Smooth muscle cell (in vitro differentiated cells): Measurements from ENCODE around the gene LRRC23. TPM values are rescaled to one million over a fixed set of nuclear protein-coding genes. Genes with fewer than 3 reads are reported as not detected.

Experiments
- DNase-seq: peaks from one replicate; lab custom pipeline; 2025; ENCODE audit not compliant: unreplicated experiment; lab: John Stamatoyannopoulos, UW
- H2AFZ ChIP-seq: fragments of 200-600 bp; sonication (generic); 2 replicates; pipeline ENCODE4 v1.6.0; 2016; ENCODE audit warnings: antibody characterized with exemption, low read depth, mild to moderate bottlenecking
- H3F3A ChIP-seq: fragments of 200-600 bp; sonication (generic); 2 replicates; pipeline ENCODE4 v1.6.0; 2017; ENCODE audit warnings: antibody characterized with exemption, low read depth
- H3K27ac ChIP-seq: fragments of 200-600 bp; sonication (generic); 2 replicates; pipeline ENCODE4 v1.5.1; 2016; ENCODE audit warnings: low read depth, mild to moderate bottlenecking
- H3K27me3 ChIP-seq: fragments of 200-600 bp; sonication (generic); 2 replicates; pipeline ENCODE4 v1.6.1; 2016; ENCODE audit warnings: low read depth, mild to moderate bottlenecking
- H3K36me3 ChIP-seq: fragments of 200-600 bp; sonication (generic); 2 replicates; pipeline ENCODE4 v1.5.1; 2016; ENCODE audit warnings: low read depth
- H3K4me1 ChIP-seq: fragments of 200-600 bp; sonication (generic); 2 replicates; pipeline ENCODE4 v1.5.1; 2016; ENCODE audit warnings: low read depth
- H3K4me2 ChIP-seq: fragments of 200-600 bp; sonication (generic); 2 replicates; pipeline ENCODE4 v1.6.0; 2016; ENCODE audit warnings: mild to moderate bottlenecking
- H3K4me3 ChIP-seq: fragments of 200-600 bp; sonication (generic); 2 replicates; pipeline ENCODE4 v1.5.1; 2016; ENCODE audit warnings: mild to moderate bottlenecking
- H3K79me2 ChIP-seq: fragments of 200-600 bp; sonication (generic); 2 replicates; pipeline ENCODE4 v1.6.0; 2016; ENCODE audit warnings: low read depth, mild to moderate bottlenecking
- H3K9ac ChIP-seq: fragments of 200-600 bp; sonication (generic); 2 replicates; pipeline ENCODE4 v1.6.0; 2016; ENCODE audit warnings: low read depth
- H3K9me3 ChIP-seq: fragments of 200-600 bp; sonication (generic); replicated peaks from 2 replicates; pipeline ENCODE4 v1.5.1; 2016; ENCODE audit warnings: low read depth
- H4K20me1 ChIP-seq: fragments of 200-600 bp; sonication (generic); 2 replicates; pipeline ENCODE4 v1.6.0; 2016; ENCODE audit warnings: low read depth
- WGBS: methylation state at CpG from one replicate; pipeline ENCODE4 v1.1.7; 2016; ENCODE audit warnings: low lambda C conversion rate; 5-methylcytosine and 5-hydroxymethylcytosine counted together
- polyA plus RNA-seq: library from polyadenylated mRNA; unstranded; fragments of >200 nt; fragmentation: Nextera tagmentation; extraction: Ambion mirVana; gene quantifications from 2 replicates; pipeline ENCODE4 v1.2.1, GENCODE V29; 2016
- total RNA-seq: library from RNA; depleted of rRNA; stranded (reverse); fragments of >200 nt; gene quantifications from 2 replicates; pipeline ENCODE4 v1.2.3, GENCODE V29; 2014
- TF ChIP-seq, protein P1 (sequence below): fragments of 200-600 bp; sonication (generic); IDR thresholded peaks from 2 replicates; pipeline ENCODE4 v1.5.1; 2017; ENCODE audit warnings: borderline replicate concordance, mild to moderate bottlenecking, antibody characterized with exemption; ENCODE audit not compliant: insufficient read depth, poor library complexity, severe bottlenecking

Gene LRRC23
- total and polyA plus RNA-seq, 2 experiments from 2014 or later: 14.2 to 19.5 TPM

- no peak overlapping the region for H3K4me3 ChIP-seq
- no peak overlapping the region for H3K27ac ChIP-seq
- H3K36me3 ChIP-seq: no peaks in the 10 kb centered on the region
- H3K9ac ChIP-seq: no peak overlapping the region
- WGBS: 85% methylated on average over 10 of the region's 10 CpGs
- TF ChIP-seq, protein P1, sequence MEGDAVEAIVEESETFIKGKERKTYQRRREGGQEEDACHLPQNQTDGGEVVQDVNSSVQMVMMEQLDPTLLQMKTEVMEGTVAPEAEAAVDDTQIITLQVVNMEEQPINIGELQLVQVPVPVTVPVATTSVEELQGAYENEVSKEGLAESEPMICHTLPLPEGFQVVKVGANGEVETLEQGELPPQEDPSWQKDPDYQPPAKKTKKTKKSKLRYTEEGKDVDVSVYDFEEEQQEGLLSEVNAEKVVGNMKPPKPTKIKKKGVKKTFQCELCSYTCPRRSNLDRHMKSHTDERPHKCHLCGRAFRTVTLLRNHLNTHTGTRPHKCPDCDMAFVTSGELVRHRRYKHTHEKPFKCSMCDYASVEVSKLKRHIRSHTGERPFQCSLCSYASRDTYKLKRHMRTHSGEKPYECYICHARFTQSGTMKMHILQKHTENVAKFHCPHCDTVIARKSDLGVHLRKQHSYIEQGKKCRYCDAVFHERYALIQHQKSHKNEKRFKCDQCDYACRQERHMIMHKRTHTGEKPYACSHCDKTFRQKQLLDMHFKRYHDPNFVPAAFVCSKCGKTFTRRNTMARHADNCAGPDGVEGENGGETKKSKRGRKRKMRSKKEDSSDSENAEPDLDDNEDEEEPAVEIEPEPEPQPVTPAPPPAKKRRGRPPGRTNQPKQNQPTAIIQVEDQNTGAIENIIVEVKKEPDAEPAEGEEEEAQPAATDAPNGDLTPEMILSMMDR: no peak
- H3K4me2 ChIP-seq: no peak overlapping the region
- H3F3A ChIP-seq: peaks cover 7% of the 10 kb centered on the region
- no peaks in the 10 kb centered on the region for H3K79me2 ChIP-seq
- no peaks in the 10 kb centered on the region for H4K20me1 ChIP-seq
- peaks cover 19% of the 10 kb centered on the region for H3K4me1 ChIP-seq
- H3K27me3 ChIP-seq: no peaks in the 10 kb centered on the region
- no peak for DNase-seq
- H2AFZ ChIP-seq: no peak overlapping the region
- no peaks in the 10 kb centered on the region for H3K9me3 ChIP-seq
Observed at GRCh38 chr12:6958609-6959057, 54.0 kb downstream of the LRRC23 start.

DNA sequence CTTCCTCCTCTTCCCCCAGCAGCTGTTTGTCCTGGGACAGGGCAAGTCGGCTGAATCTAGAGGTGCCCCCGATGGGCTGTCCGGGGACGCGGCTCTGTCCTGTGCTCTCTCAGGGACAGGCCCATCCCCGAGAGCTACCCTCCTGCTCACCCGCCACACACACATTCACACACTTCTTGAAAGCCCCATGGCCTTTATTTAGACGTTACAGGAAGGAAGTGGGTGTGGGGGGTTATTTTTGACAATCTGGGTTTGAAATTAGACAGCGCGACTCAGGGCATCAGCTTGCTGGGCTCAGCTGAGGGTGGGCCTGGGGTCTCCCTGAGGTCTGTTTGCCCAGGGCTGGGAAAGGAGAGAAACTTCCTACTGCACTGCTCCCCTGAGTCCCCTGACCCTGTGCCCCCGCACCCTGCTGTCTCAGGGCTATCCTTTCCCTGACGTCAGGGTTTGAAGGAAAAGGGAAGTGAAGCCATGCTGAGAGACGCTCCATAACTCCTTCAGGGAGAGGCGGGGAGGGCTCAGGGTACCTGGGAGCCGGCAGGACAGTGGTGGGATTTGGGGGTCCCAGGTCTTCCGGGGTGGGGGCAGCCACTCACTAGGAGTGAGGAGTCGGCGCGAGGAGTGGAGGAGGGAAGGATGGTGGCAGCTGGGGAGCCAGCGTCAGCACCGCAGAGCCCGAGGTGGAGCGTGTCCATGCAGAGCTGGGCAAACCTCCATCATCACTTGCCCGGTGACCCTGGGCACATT lies 54.6 kb downstream of the LRRC23 start:
- H3F3A ChIP-seq: peaks cover 13% of the 10 kb centered on the region
- no peaks in the 10 kb centered on the region for H3K79me2 ChIP-seq
- H2AFZ ChIP-seq: no peak overlapping the region
- no peak overlapping the region for H3K4me3 ChIP-seq
- no peaks in the 10 kb centered on the region for H3K9me3 ChIP-seq
- H3K27me3 ChIP-seq: no peaks in the 10 kb centered on the region
- no peaks in the 10 kb centered on the region for H3K36me3 ChIP-seq
- H4K20me1 ChIP-seq: no peaks in the 10 kb centered on the region
- no peak overlapping the region for H3K4me2 ChIP-seq
- WGBS: 86% methylated on average over 23 of the region's 24 CpGs
- no peak overlapping the region for H3K9ac ChIP-seq
- peaks cover 19% of the 10 kb centered on the region for H3K4me1 ChIP-seq
- no peak overlapping the region for H3K27ac ChIP-seq
- no peak for DNase-seq
- TF ChIP-seq, protein P1: no peak

GRCh38 chr12:6959805-6960592 lies 55.4 kb downstream of the LRRC23 start:
- Histone ChIP-seq H3K4me1 (peaks cover 19% of the 10 kb centered on the region), H2AFZ (no peak overlapping the region), H3K9me3 (no peaks in the 10 kb centered on the region), H3K79me2 (no peaks in the 10 kb centered on the region), H4K20me1 (no peaks in the 10 kb centered on the region), H3K27ac (no peak overlapping the region), H3K36me3 (no peaks in the 10 kb centered on the region), H3K9ac (no peak overlapping the region), H3K27me3 (no peaks in the 10 kb centered on the region), H3K4me3 (no peak overlapping the region), H3K4me2 (no peak overlapping the region), H3F3A (peaks cover 20% of the 10 kb centered on the region)
- DNase-seq: no peak
- TF ChIP-seq, protein P1: no peak
- 93% methylated on average over 26 of the region's 26 CpGs for WGBS
